NCI-H2171 treated with DMSO at 0.1 percent for 48 hours (cell line): ENCODE results near the gene MCC.

ENCODE experiments used
- DNase-seq: peaks from one replicate; lab custom pipeline; 2025; lab: John Stamatoyannopoulos, UW

Gene MCC

DNA sequence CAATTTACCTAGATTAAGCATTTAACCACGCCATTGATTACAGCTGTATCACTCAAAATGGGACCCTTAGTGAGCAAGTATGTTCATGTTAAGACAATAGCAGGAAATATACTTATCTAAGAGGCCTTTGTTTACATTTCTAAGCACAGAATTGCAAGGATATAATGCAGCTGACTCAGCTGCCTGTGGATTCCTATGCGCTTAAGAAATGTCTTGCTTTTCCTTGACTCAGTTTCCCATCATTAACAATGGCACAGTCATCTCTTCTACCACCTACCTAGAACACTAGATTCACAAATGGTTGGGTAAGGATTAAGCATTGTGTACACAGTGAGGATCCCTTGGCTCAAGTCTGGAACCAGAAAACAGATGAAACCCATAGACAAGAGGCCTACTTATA lies 217.2 kb downstream of the MCC start:
- DNase-seq = no peak

- no peak for DNase-seq
These were observed 218.2 kb downstream of the MCC start for GRCh38 chr5:113270086-113270485.

- no peak for DNase-seq
These were observed 218.9 kb downstream of the MCC start for GRCh38 chr5:113269023-113269997.

- DNase-seq = no peak
These were observed 220.0 kb downstream of the MCC start for GRCh38 chr5:113268232-113268631.

DNA sequence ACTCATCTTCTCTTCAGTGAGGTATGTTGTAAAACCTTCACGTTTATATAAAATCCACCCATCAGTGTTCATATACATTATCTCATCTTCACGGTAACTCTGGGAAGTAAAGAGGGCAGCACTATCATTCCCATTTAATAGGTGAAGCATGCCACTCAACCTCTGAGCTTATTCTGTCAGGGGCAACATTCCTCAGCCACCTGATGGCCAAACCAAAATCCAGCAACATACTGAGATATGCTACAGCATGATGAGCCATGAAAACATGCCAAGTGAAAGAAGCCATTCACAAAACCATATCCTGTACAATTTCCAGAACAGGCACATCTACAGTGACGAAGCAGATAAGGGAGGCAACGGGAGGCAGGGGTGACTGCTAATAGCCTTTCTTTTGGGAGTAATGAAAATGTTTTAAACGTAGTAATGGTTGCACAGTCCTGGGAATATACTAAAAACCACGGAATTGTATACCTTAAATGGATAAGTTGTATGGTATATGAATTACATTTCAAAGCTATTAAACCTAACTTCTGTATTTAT lies 220.8 kb downstream of the MCC start:
- DNase-seq = no peak

GRCh38 chr5:113266913-113267227 lies 221.4 kb downstream of the MCC start:
- DNase-seq = no peak

- peak; percentile 52 for DNase-seq
These were observed 221.9 kb downstream of the MCC start for GRCh38 chr5:113266227-113266912.

- no peak for DNase-seq
These were observed 223.1 kb downstream of the MCC start for GRCh38 chr5:113265190-113265589.

DNA sequence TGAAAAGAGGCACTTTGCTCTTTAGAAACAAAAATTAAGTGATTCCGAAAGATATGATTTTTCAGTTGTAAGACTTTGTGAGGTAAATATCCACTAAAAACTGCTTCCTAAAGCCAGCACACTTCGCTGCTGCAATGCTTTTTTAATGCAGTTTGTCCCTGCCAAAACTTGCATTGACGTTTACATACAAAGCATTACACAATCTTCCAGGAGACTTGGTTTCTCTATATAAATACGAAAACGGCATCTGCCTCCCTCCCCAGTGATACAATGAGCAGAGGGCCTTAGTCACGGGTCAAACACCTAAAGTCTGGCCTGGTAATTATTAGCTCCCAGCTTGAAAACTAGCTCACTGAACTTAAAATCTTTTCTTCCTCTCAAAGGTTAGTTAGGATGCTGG lies 224.2 kb downstream of the MCC start:
- DNase-seq = no peak

DNA sequence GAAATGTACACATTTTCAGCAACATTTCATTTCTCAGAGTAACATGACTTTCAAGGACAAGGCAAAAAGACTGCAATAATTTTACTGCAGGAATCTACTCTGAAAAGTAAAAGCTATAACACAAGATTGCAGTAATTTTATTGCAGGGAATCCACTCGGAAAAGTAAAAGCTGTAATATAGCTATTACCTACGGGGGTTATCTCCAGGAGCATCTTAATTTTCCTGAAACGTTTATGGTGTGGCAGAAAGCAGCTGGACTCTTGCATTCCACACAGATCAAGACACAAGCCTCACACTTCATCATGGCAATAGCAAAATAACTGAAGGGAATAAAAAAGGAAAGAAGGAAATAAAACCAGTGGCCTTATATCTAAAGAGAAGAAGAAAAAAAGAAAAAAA lies 224.7 kb downstream of the MCC start:
- no peak for DNase-seq

DNA sequence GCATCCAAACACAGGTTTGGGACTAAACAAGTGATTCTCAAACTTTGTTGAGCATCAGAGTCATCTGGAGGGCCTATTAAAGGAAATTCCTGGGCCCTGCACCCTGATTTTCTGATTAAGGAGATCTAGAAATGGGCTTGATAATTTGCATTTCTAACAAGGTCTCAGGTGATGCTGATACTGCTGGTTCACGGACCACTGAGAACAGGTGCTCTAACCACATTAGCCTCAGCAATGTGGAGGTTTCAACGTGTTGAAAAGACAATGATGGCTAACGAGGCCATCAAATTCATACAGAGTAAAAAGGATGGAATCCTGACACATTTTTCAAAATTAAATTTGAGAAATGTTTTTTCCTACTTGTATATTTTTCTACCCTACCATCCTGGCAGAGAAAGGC lies 225.6 kb downstream of the MCC start:
- no peak for DNase-seq

- DNase-seq = no peak
These were observed 229.2 kb downstream of the MCC start for GRCh38 chr5:113259034-113259433.

DNA sequence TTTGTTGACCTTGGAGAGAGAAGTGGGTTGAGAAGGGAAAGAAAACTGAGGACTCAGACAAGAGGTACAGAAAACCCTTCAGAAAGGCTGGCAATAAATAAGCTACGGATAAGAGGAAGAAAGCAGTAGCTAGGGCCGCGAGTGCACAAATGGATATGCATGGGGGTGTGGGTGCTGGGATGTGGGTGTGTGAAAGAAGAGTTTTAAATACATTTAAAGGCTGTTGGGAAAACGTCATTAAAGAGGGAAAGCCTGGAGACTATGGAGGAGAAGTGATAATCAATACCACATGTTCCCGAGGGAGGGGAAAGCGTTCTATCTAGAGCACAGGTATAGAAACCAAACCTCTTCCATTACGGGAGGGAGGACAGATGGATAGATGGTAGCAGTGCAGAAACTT lies 230.7 kb downstream of the MCC start:
- DNase-seq = no peak

GRCh38 chr5:113256671-113257452 lies 231.4 kb downstream of the MCC start:
- DNase-seq = no peak

DNA sequence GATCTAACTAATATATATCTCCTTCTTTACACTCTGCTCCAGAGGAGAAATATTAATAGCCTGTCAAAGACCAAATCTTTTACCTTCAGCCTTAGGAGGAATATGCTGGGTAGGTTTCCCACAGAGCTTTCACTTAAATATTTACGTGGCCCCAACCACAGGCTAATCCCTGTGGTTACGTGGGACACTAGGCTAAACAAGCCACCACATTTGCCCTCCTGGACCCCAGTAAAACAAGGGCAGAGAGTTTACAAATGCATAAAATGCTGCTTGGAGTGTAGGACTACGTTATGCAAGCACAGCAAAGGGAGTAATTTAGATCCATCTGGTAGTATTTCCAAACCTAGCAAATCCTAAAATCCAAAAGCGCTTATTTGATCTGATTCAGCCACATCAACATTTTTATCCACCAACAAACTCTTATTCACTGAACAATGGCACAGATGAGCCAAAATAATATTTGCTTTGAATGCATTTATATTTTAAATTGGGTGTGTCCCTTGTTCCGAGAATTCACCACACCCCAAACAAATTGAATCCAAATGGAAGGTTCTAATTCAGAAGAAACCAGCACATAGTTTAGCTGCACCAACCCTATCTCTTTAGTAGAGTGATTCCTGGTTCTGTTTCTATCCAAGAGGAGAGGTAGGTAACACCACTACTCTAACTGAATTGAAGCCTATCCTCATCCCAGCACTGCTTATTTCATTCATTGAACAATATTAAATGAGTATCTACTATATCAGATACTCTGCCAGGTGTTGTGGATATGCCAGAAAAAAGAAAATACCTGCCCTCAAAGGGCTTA lies 232.5 kb downstream of the MCC start:
- DNase-seq = no peak

DNA sequence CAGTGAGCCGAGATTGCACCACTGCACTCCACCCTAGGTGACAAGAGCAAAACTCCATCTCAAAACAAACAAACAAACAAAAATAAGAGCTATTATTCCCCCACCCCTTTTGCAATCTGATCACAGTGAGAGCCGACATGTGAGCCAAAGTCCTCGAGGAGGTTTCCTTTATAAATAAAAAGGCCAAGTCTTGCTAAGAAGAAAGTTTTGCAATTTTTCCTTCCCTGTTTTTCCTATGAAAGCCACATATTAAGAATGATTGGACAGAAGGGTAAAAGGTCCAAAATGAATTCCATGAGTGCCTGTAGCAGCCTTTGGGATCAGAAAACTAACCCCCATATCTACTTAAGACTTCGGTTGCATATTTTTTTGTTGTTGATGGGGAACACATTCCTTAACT lies 233.1 kb downstream of the MCC start:
- DNase-seq = no peak

- no peak for DNase-seq
These were observed 235.2 kb downstream of the MCC start for GRCh38 chr5:113253037-113253436.

DNA sequence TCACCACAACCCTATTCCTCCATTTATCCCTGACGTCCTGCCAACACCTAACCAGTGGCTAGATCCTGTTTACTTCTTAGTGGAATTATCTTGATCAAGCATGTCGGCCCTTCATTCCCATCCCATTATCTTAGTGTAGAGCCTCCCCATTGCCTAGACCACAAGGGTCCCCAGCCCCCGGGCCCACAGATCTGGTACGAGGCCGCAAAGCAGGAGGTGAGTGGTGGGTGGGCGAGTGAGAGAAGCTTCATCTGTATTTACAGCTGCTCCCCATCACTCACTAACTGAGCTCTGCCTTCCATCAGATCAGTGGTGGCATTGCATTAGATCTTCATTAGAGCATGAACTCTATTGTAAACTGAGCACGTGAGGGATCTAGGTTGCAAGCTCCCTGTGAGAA lies 236.2 kb downstream of the MCC start:
- DNase-seq = no peak

DNA sequence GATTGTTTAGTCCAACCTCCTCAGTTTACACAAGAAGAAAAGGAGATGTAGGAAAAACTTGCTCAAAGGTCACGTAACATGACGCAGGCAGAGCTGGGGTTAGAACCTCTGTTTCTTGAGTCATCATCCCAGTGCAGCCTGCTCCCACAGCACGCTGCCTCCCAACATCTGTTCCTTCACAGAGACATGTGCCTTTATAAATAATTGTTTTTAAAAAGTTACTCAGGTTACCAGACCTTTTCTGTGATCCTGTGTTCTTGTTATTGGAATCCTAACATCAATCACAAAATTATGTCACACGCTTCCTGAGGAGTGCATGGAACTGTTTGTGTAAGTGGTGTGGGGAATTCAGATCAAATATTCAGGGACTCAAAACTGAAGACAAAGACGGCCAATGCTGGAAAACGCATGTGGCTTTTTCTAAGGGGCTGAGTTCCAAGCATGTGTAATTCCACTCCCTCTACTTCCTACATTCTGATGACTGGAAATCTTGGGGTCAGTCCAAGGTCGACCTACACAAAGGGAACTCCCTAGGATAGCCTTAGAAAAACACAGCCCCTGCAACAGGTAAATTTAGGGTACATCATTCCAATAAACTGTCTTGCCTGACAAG lies 237.8 kb downstream of the MCC start:
- peak; percentile 78 for DNase-seq

- DNase-seq = peak; percentile 32
These were observed 239.0 kb downstream of the MCC start for GRCh38 chr5:113249206-113249605.

- DNase-seq = no peak
These were observed 241.8 kb downstream of the MCC start for GRCh38 chr5:113246361-113246870.
